ENCODE measurements around the gene PPY. TPM values are rescaled to one million over a fixed set of nuclear protein-coding genes. Genes with fewer than 3 reads are reported as not detected.
A peak's percentile ranks its signal among the peaks of the same experiment; 100 is the strongest.
"Not testable (repeated sequence)": the region's sequence is repeated elsewhere in the genome, so short reads cannot be mapped to it uniquely, and the experiment has no call there.

Gene PPY
- total RNA-seq, 5 donors from 2014 or later (not counting 1 experiment from before 2014, with no cell fraction given), result not detected

- Histone ChIP-seq H3K36me3 (ENCODE audit: control insufficient read depth in 2 of 2, extremely low read depth in 1 of 2, insufficient read depth in 1 of 2, low read length in 1 of 2) (no peaks in the 10 kb centered on the region), H3K9me3 (no peaks in the 10 kb centered on the region), H3K27ac (ENCODE audit: low read length) (no peak overlapping the region), H3K27me3 (replicated peaks in 1 of 2; ENCODE audit: control insufficient read depth in 2 of 2, extremely low read depth in 1 of 2, insufficient read depth in 2 of 2, low read length in 1 of 2) (peaks cover 3 to 66% of the 10 kb centered on the region in 2 experiments), H3K4me1 (ENCODE audit: control insufficient read depth in 1 of 2, extremely low read depth in 1 of 2, insufficient read depth in 2 of 2, low read length in 2 of 2) (peaks cover 0 to 12% of the 10 kb centered on the region in 2 experiments), H3K4me3 (ENCODE audit: control insufficient read depth in 1 of 2, extremely low read depth in 1 of 2, low read length in 1 of 2) (no peak overlapping the region)
- H3K36me3 Mint-ChIP-seq, result no peaks in the 10 kb centered on the region
- H3K4me1 Mint-ChIP-seq, result peaks cover 2 to 4% (median 3%) of the 10 kb centered on the region in 3 donors
- no peak overlapping the region for H3K4me3 Mint-ChIP-seq
- H3K27me3 Mint-ChIP-seq, result peaks cover 27 to 58% of the 10 kb centered on the region in 2 donors
- POLR2A ChIA-PET, result no interaction called here
- H3K27ac Mint-ChIP-seq, result no peak overlapping the region
- CTCF ChIA-PET, result no interaction called here
- DNase-seq, result no peak
- 43% methylated on average over 1 of the region's 4 CpGs for WGBS (ENCODE audit: insufficient coverage)
- no peaks in the 10 kb centered on the region for H3K9me3 Mint-ChIP-seq
- no peak for ATAC-seq (replicated peaks in 1 of 4)
Observed at GRCh38 chr17:43949781-43950180, 7.5 kb upstream of the PPY start.

GRCh38 chr17:43946781-43947180 is 4.5 kb upstream of the PPY start:
- Mint-ChIP-seq H3K27me3 (peaks cover 15 to 35% of the 10 kb centered on the region in 2 donors), H3K4me1 (no peaks in the 10 kb centered on the region), H3K4me3 (no peak overlapping the region), H3K27ac (no peak overlapping the region), H3K9me3 (no peaks in the 10 kb centered on the region), H3K36me3 (no peaks in the 10 kb centered on the region)
- WGBS (ENCODE audit: insufficient coverage), result no CpG with 5 or more reads among the region's 4 CpGs
- Histone ChIP-seq H3K27ac (ENCODE audit: low read length) (no peak overlapping the region), H3K36me3 (ENCODE audit: control insufficient read depth in 2 of 2, extremely low read depth in 1 of 2, insufficient read depth in 1 of 2, low read length in 1 of 2) (no peaks in the 10 kb centered on the region), H3K4me3 (ENCODE audit: control insufficient read depth in 1 of 2, extremely low read depth in 1 of 2, low read length in 1 of 2) (no peak overlapping the region), H3K27me3 (replicated peaks in 1 of 2; ENCODE audit: control insufficient read depth in 2 of 2, extremely low read depth in 1 of 2, insufficient read depth in 2 of 2, low read length in 1 of 2) (peaks cover 3 to 36% of the 10 kb centered on the region in 2 experiments), H3K9me3 (no peaks in the 10 kb centered on the region), H3K4me1 (ENCODE audit: control insufficient read depth in 1 of 2, extremely low read depth in 1 of 2, insufficient read depth in 2 of 2, low read length in 2 of 2) (no peaks in the 10 kb centered on the region)
- DNase-seq (no peak), ATAC-seq (replicated peaks in 1 of 4) (no peak)
- CTCF ChIA-PET, result interaction anchor here in 1 of 2 donors (0.6 to 1.3 kb wide), 2 partner anchors 25 to 94 kb away, joined by 7 read pairs; no protein-coding TSS in a partner anchor
- POLR2A ChIA-PET, result no interaction called here

GRCh38 chr17:43945074-43945829 is 3.0 kb upstream of the PPY start:
- 91% methylated on average over 5 of the region's 12 CpGs for WGBS (ENCODE audit: insufficient coverage)
- ChIA-PET POLR2A (no interaction called here), CTCF (interaction anchor here (1.4 to 2.5 kb wide), 3 partner anchors 16 to 97 kb away, joined by 5 to 34 read pairs (median 7); no protein-coding TSS in a partner anchor)
- H3K4me3 Mint-ChIP-seq, result no peak overlapping the region
- no peaks in the 10 kb centered on the region for H3K4me1 Mint-ChIP-seq
- H3K27me3 Mint-ChIP-seq, result peaks cover 4 to 21% of the 10 kb centered on the region in 2 donors
- no peaks in the 10 kb centered on the region for H3K9me3 Mint-ChIP-seq
- no peak for ATAC-seq (replicated peaks in 1 of 4)
- Histone ChIP-seq H3K27ac (ENCODE audit: low read length) (no peak overlapping the region), H3K4me3 (ENCODE audit: control insufficient read depth in 1 of 2, extremely low read depth in 1 of 2, low read length in 1 of 2) (no peak overlapping the region), H3K9me3 (no peaks in the 10 kb centered on the region), H3K4me1 (ENCODE audit: control insufficient read depth in 1 of 2, extremely low read depth in 1 of 2, insufficient read depth in 2 of 2, low read length in 2 of 2) (no peaks in the 10 kb centered on the region), H3K36me3 (ENCODE audit: control insufficient read depth in 2 of 2, extremely low read depth in 1 of 2, insufficient read depth in 1 of 2, low read length in 1 of 2) (no peaks in the 10 kb centered on the region), H3K27me3 (replicated peaks in 1 of 2; ENCODE audit: control insufficient read depth in 2 of 2, extremely low read depth in 1 of 2, insufficient read depth in 2 of 2, low read length in 1 of 2) (peaks cover 0 to 22% of the 10 kb centered on the region in 2 experiments)
- DNase-seq, result no peak
- no peak overlapping the region for H3K27ac Mint-ChIP-seq
- H3K36me3 Mint-ChIP-seq, result no peaks in the 10 kb centered on the region

GRCh38 chr17:43940630-43941029 is 1.6 kb downstream of the PPY start:
- peaks cover 0 to 15% of the 10 kb centered on the region in 2 experiments for H3K4me1 ChIP-seq (ENCODE audit: control insufficient read depth in 1 of 2, extremely low read depth in 1 of 2, insufficient read depth in 2 of 2, low read length in 2 of 2)
- no peaks in the 10 kb centered on the region for H3K9me3 ChIP-seq
- ChIA-PET POLR2A (no interaction called here), CTCF (no interaction called here)
- no peak overlapping the region for H3K4me3 ChIP-seq (ENCODE audit: control insufficient read depth in 1 of 2, extremely low read depth in 1 of 2, low read length in 1 of 2)
- Mint-ChIP-seq H3K36me3 (no peaks in the 10 kb centered on the region), H3K27me3 (peaks cover 0 to 16% of the 10 kb centered on the region in 2 donors), H3K4me1 (peaks cover 0 to 13% (median 9%) of the 10 kb centered on the region in 3 donors), H3K9me3 (no peaks in the 10 kb centered on the region), H3K27ac (no peak overlapping the region), H3K4me3 (no peak overlapping the region)
- peaks cover 0 to 22% of the 10 kb centered on the region in 2 experiments for H3K27me3 ChIP-seq (replicated peaks in 1 of 2; ENCODE audit: control insufficient read depth in 2 of 2, extremely low read depth in 1 of 2, insufficient read depth in 2 of 2, low read length in 1 of 2)
- DNase-seq (peak in 4 of 35 experiments; percentile 4 to 29 (median 14)), ATAC-seq (replicated peaks in 1 of 4) (no peak)
- WGBS (ENCODE audit: insufficient coverage), result 100% methylated on average over 2 of the region's 7 CpGs
- no peak overlapping the region for H3K27ac ChIP-seq (ENCODE audit: low read length)
- H3K36me3 ChIP-seq (ENCODE audit: control insufficient read depth in 2 of 2, extremely low read depth in 1 of 2, insufficient read depth in 1 of 2, low read length in 1 of 2), result no peaks in the 10 kb centered on the region

GRCh38 chr17:43939886-43940285 is 2.4 kb downstream of the PPY start:
- H3K36me3 ChIP-seq (ENCODE audit: control insufficient read depth in 2 of 2, extremely low read depth in 1 of 2, insufficient read depth in 1 of 2, low read length in 1 of 2), result no peaks in the 10 kb centered on the region
- WGBS (ENCODE audit: insufficient coverage), result 100% methylated on average over 5 of the region's 5 CpGs
- H3K27me3 ChIP-seq (replicated peaks in 1 of 2; ENCODE audit: control insufficient read depth in 2 of 2, extremely low read depth in 1 of 2, insufficient read depth in 2 of 2, low read length in 1 of 2), result peaks cover 0 to 22% of the 10 kb centered on the region in 2 experiments
- ATAC-seq (replicated peaks in 1 of 4) (no peak), DNase-seq (no peak)
- no peak overlapping the region for H3K4me3 ChIP-seq (ENCODE audit: control insufficient read depth in 1 of 2, extremely low read depth in 1 of 2, low read length in 1 of 2)
- no peaks in the 10 kb centered on the region for H3K9me3 ChIP-seq
- H3K9me3 Mint-ChIP-seq, result no peaks in the 10 kb centered on the region
- peaks cover 0 to 15% of the 10 kb centered on the region in 2 experiments for H3K4me1 ChIP-seq (ENCODE audit: control insufficient read depth in 1 of 2, extremely low read depth in 1 of 2, insufficient read depth in 2 of 2, low read length in 2 of 2)
- no peak overlapping the region for H3K27ac ChIP-seq (ENCODE audit: low read length)
- peaks cover 0 to 13% (median 9%) of the 10 kb centered on the region in 3 donors for H3K4me1 Mint-ChIP-seq
- H3K27ac Mint-ChIP-seq, result no peak overlapping the region
- peaks cover 0 to 16% of the 10 kb centered on the region in 2 donors for H3K27me3 Mint-ChIP-seq
- CTCF ChIA-PET, result interaction anchor here (0.6 to 0.7 kb wide), 3 partner anchors 9 to 122 kb away, joined by 3 to 5 read pairs (median 3); no protein-coding TSS in a partner anchor
- POLR2A ChIA-PET, result no interaction called here
- H3K36me3 Mint-ChIP-seq, result no peaks in the 10 kb centered on the region
- peak overlapping the region in 1 of 3 donors; percentile 66 for H3K4me3 Mint-ChIP-seq

- peaks cover 0 to 22% of the 10 kb centered on the region in 2 experiments for H3K27me3 ChIP-seq (replicated peaks in 1 of 2; ENCODE audit: control insufficient read depth in 2 of 2, extremely low read depth in 1 of 2, insufficient read depth in 2 of 2, low read length in 1 of 2)
- Mint-ChIP-seq H3K4me1 (peaks cover 0 to 13% (median 9%) of the 10 kb centered on the region in 3 donors), H3K4me3 (peak overlapping the region in 1 of 3 donors; percentile 66), H3K27me3 (peaks cover 0 to 16% of the 10 kb centered on the region in 2 donors)
- POLR2A ChIA-PET; H3K27ac ChIP-seq (ENCODE audit: low read length); H3K27ac Mint-ChIP-seq; H3K36me3 Mint-ChIP-seq; H3K4me3 ChIP-seq (ENCODE audit: control insufficient read depth in 1 of 2, extremely low read depth in 1 of 2, low read length in 1 of 2); DNase-seq; ATAC-seq (replicated peaks in 1 of 4); H3K9me3 ChIP-seq; H3K36me3 ChIP-seq (ENCODE audit: control insufficient read depth in 2 of 2, extremely low read depth in 1 of 2, insufficient read depth in 1 of 2, low read length in 1 of 2); H3K9me3 Mint-ChIP-seq: not testable (repeated sequence)
- CTCF ChIA-PET, result interaction anchor here (0.6 to 0.7 kb wide), 3 partner anchors 9 to 122 kb away, joined by 3 to 5 read pairs (median 3); no protein-coding TSS in a partner anchor
- WGBS (ENCODE audit: insufficient coverage), result 93% methylated on average over 3 of the region's 3 CpGs
- H3K4me1 ChIP-seq (ENCODE audit: control insufficient read depth in 1 of 2, extremely low read depth in 1 of 2, insufficient read depth in 2 of 2, low read length in 2 of 2), result peaks cover 0 to 15% of the 10 kb centered on the region in 2 experiments
Observed at GRCh38 chr17:43939452-43939851, 2.8 kb downstream of the PPY start.
